GM19328 (cell line): ENCODE measurements around the gene IGSF23.
"Not testable (repeated sequence)": the region's sequence is repeated elsewhere in the genome, so short reads cannot be mapped to it uniquely, and the experiment has no call there.

Experiments
- ATAC-seq: cut with Tn5 transposase; IDR thresholded peaks from one replicate; pipeline ENCODE4 v1.9.1; 2021; ENCODE audit warnings: mild to moderate bottlenecking, moderate library complexity; ENCODE audit not compliant: unreplicated experiment

Gene IGSF23

DNA sequence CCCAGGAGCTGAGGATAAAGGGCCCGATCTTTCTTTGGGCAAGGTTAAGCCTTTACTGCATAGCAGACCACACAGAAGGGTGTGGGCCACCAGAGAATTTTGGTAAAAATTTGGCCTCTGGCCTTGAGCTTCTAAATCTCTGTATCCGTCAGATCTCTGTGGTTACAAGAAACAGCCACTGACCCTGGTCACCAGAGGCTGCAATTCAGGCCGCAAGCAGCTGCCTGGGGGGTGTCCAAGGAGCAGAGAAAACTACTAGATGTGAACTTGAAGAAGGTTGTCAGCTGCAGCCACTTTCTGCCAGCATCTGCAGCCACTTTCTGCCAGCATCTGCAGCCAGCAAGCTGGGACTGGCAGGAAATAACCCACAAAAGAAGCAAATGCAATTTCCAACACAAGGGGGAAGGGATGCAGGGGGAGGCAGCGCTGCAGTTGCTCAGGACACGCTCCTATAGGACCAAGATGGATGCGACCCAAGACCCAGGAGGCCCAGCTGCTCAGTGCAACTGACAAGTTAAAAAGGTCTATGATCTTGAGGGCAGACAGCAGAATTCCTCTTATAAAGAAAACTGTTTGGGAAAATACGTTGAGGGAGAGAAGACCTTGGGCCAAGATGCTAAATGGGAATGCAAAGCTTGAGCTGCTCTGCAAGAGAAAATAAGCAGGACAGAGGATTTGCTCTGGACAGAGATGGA lies 49.5 kb downstream of the IGSF23 start:
- ATAC-seq = no peak

DNA sequence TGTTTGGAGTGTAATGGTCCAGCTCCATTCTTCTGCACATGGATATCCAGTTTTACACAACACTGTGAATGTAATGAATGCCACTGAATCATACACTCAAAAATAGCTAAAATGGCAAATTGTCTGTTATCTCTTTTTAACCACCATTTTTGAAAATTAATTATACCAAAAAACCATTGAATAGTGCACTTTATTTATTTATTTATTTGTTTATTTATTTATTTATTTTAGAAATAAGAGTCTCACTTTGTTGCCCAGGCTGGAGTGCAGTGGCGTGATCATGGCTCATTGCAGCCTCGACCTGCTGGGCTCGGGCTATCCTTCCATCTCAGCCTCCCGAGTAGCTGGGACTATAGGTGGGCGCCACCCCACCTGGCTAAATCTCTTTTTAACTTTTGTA lies 50.6 kb downstream of the IGSF23 start:
- ATAC-seq = no peak

DNA sequence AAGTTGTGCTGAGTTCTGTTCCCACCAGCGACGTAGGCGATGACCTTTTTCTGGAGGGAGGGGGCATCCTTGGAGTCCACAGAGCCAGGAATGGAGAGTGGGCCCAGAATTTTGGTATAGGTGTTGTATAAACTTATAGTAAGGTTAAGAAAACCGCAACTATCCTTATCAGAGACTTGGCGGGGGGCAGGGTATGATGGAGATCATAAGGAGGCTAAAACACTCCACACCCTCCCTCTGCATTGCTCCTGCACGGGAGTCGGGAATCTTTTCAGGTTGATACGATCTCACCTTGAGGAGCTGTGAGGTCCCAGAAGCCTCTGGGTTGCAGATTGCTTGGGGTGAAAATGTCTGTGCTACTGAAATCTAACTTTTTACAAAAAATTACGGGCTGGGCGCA lies 51.6 kb downstream of the IGSF23 start:
- ATAC-seq = no peak

DNA sequence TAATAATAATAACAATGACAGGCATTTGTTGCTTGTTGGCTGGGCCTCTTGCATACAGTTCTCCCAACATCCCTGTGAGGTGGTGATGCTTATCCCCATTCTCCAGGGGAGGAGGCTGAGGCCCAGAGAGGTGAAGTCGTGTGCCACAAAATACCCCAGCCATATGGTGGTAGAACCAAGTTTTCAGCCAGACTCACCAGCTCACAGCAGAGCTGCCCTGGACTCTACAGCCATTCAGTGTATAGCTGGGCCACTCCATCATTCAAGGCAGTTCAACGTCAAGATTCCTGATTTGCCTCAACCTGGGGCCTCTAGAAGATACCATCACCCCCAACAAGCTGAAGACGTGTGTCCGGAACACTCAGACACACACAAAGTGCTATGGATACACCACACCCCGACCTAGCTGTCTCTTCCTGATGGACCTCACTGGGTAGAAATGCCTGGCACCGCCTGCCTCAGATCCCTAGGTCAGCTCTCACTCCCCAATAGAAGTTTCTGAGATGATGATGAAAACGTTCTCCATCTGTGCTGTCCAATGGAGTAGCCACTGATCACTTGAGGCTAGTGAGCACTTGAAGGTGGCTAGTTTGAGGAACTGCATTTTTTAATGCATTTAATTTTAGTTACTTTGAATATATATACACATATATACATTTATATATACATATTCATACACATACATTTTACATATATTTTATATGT lies 53.6 kb downstream of the IGSF23 start:
- ATAC-seq = no peak

DNA sequence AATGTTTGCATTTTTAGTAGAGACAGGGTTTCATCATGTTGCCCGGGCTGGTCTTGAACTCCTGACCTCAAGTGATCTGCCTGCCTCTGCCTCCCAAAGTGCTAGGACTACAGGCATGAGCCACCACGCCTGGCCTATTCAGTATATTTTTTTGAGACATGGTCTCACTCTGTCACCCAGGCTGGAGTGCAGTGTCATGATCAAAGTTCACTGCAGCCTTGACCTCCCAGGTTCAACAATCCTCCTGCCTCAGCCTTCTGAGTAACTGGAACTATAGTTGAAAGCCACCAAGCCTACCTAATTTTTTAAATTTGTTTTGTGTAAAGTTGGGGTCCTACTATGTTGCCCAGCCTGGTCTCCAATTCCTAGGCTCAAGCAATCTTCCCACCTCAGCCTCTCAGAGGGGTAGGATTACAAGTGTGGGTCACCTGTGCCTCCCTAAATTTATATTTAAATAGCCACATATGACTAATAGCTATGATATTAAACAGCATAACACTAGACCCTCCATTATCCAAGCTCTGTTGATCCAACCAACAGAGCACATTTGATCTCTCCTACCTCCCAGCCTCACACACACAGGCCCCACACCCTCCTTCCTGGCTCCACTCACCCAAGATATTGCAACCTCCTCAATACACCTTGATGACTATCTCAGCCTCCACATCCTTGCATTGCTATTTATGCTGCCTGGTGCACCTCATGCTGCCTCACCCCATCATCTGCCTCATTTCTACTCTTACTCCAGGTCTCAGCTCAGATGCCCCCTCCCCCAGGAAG lies 55.8 kb downstream of the IGSF23 start:
- no peak for ATAC-seq

DNA sequence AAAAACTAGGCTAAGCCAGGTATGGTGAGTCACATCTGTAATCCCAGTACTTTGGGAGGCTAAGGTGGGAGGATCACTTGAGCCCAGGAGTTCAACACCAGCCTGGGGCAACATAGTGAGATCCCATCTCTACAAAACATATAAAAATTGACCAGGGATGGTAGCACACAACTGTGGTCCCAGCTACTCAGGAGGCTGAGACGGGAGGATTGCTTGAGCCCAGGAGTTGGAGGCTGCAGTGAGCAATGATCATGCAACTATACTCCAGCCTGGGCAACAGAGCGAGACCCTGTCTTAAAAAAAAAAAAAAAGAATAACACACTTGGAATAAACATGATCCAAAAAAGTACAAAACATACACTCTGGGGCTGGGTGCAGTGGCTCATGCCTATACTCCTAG lies 56.7 kb downstream of the IGSF23 start:
- not testable (repeated sequence) for ATAC-seq

DNA sequence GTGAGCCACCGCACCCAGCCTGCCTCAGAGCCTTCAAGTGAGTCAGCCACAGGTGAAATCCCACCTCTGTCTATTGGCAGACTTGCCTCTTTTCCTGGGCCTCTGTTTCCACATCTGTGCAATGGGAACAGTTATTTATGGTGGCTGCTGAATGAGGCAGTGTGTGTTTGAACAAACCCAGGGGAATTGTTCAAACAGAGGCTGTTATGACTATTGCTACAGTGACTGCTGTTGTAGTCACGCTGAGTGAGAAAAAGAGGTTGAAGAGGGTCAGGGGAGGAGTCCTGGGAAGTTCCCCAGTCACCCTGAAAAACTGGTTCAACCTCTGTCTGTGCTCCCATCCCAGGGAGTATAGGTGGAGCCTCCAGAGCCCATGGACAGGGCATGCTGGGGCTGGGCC lies 58.0 kb downstream of the IGSF23 start, which contains the start of gene CEACAM19:
Gene CEACAM19 (plus strand): TSS at position 83 of the 400 bp plus-strand sequence. CDS start 450 bp downstream, outside the sequence.
- ATAC-seq = no peak

DNA sequence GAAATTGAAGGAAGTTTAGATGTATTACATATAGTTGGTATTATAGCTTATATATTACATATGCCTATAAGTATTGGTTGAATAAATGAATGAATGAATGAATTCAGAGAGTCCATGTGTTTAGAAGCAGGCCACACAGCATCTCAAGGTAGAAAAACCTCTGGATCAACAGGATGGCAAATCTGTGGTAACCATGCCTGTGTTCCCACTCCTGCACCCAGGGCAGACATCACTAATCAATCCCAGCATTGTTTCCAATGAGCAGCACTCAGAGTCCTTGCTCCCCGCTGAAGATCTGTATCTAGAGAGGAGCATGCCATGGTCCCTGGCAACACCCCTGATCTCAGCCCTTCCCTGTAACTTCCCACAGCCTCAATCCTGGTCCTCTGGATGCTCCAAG lies 58.9 kb downstream of the IGSF23 start:
- no peak for ATAC-seq

DNA sequence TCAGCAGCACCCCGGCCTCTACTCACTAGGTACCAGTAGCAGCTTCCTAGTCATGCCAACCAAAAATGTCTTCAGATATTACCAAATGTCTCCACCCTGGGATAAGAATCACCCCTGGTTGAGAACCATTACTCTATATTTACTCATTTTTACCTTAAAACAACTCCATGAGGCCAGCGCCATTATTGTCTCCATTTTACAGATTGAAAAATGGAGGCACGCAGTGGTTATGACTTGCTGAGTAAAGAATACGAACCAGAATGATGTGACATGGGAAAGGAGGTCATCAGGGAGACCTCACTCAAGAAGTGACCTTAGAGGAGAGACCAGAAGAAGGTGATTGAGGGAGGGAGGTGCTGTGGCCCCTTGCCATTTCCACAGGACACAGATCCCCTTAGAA lies 60.1 kb downstream of the IGSF23 start:
- no peak for ATAC-seq

DNA sequence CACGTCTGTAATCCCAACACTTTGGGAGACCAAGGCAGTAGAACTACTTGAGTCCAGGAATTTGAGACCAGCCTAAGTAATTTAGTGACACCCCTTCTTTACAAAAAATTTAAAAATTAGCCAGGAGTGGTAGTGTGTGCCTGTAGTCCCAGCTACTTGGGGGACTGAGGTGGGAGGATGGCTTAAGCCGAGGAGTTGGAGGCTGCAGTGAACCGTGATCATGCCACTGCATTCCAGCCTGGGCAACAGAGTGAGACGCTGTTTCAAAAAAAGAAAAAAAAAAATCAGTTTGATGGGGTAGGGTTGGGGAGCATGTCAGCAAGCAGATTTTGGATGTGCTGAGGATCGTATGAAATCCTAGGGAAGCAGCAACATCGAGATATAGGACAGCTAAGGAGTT lies 62.2 kb downstream of the IGSF23 start:
- ATAC-seq = no peak

DNA sequence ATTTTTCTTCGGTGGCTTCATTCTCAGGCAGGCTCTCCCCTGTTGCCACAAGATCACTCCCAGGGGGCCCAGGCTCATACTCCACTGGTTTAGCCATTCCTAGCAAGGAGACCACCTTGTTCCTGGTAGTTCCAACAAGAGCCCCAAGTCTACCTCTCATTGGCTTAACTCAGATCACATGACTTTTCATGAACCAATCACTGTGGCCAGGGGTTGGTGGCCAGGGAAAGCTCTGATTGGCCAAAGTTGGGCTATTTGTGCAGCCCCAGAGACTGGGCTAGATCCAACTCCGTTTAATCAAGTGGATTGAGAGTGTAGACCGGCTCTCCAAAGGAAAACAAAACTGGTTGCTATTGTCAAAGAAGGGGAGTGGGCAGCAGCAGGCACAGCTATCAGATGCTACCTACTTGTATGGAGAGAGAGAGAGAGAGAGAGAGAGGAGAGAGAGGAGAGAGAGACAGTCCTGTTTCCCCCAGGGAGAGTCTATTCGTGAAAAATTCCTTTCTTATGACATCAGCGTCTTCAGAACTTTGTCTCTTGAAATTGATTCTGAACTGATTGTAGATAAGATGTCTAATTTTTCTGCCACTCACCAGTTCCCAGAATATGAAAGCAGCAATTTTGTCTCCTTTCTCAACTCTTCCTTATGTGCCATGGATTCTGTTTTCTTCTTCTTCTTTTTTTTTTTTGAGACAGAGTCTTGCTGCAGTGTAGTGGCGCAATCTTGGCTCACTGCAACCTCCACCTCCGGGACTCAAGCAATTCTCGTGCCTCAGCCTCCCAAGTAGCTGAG lies 63.9 kb downstream of the IGSF23 start:
- no peak for ATAC-seq

DNA sequence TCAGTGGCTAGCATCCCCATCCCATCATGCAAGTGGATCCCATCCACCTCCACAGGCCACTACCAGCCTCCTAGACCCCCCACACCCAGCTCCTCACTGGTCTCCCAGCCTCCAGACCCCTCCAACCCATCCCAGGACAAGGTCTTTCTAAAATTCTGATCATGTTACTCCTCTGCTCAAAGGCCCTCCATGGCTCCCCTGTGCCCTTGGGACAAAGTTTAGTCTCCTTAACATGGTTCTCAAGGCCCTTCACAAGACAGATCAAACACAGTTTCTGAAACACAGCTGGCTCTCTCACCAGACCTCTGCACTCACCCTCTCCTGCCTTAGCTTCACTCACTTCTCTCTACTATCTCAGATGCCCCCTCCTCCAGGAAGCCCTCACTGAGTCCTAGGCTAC lies 67.2 kb downstream of the IGSF23 start:
- ATAC-seq = no peak

DNA sequence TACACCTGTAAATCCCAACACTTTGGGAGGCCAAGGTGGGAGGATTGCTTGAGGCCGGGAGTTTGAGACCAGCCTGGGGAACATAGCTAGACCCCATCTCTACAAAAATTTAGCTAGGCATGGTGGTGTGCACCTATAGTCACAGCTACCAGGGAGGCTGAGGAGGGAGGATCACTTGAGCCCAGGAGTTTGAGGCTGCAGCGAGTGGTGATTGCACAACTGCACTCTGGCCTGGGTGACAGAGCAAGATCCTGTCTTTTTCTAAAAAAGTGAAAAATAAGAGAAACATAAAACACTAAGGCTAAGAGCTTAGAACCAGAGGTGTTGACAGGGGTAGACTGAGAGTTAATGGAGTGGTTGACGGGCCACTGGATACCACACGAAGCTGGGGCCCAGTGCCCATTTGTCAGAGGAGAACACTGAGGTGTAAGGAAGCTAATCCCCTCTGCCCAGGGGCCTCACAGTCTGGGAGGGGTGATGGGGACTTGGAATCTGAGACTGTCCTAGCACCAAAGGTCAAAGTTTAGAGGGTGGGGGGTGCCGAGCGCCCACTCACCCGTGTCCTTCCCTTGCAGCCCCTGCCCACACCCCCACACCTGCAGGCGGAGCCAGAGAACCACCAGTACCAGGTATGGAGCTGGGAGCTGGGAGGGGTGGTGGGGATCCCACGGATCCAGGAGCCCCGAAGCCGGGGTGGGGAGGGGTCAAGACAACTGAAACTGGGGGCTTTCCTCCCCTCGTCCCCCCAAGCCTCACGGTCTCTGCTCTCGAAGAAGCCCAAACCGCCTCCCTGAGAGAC lies 68.8 kb downstream of the IGSF23 start:
- no peak for ATAC-seq

DNA sequence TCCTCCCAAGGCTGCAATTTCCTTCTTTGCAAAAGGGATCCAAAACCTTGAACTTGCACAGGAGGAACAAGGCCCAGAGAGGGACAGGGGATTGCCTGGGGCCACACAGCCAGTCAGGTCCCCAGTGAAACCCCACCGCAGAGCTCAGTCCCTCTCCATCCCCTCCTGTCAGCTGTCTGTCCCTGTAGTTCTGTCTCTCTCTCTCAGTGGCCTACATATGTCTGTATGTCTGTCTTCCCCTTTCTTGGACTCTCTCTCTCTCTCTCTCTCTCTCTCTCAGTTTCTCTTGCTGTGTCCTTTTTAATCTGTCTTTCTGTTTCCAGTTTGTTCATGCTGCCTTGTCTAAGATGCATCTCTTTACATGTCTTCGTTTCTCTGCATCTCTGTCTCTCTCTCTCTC lies 69.4 kb downstream of the IGSF23 start:
- no peak for ATAC-seq

DNA sequence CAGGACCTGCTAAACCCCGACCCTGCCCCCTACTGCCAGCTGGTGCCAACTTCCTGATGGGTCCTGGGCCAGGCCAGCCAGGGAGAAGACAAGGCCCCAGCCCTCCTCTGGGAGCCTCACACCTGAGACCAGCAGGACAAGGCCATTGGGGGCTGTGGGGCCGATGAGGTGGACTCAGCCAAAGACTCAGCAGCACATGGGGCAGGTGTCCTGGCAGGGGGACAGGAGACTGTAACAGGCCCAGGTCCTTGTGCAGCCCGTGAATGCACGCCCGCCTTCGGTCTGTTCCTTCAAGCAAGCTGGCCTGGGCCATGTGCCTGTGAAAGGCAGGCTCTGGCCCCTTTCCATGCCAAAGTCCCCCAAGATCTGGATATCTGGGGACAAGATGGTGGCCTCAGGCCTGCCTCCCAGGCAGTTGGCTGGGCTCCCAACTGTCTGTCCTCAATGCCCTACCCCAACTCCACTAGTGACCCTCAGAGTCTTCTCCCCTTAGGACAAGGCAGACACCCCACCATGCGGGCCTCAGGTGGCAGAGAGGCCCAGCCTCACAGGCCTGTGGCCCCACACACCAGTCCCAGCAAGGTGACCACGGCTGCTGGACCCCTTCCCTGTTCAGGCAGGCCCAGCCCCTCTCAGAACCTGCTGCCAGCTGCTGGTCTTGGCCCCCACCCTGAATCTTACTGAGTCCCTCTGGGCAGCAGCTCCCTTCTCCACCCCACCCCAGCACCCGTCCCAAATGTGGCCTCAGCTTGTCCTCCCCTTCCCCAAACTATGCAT lies 70.3 kb downstream of the IGSF23 start:
- ATAC-seq = no peak

DNA sequence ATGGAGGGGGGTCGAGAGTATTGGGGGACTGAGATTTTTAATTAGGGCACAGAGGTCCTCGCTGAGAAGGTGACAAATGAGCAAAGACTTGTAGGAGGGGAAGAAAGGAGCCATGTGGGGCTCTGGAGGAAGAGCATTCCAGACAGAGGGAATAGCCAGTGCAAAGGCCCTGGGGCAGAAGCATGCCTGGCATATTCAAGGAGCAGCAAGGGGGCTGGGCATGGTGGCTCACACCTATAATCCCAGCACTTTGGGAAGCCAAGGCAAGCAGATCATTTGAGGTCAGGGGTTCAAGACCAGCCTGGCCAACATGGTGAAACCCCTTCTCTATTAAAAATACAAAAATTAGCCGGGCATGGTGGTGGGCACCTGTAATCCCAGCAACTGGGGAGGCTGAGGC lies 71.0 kb downstream of the IGSF23 start:
- not testable (repeated sequence) for ATAC-seq

DNA sequence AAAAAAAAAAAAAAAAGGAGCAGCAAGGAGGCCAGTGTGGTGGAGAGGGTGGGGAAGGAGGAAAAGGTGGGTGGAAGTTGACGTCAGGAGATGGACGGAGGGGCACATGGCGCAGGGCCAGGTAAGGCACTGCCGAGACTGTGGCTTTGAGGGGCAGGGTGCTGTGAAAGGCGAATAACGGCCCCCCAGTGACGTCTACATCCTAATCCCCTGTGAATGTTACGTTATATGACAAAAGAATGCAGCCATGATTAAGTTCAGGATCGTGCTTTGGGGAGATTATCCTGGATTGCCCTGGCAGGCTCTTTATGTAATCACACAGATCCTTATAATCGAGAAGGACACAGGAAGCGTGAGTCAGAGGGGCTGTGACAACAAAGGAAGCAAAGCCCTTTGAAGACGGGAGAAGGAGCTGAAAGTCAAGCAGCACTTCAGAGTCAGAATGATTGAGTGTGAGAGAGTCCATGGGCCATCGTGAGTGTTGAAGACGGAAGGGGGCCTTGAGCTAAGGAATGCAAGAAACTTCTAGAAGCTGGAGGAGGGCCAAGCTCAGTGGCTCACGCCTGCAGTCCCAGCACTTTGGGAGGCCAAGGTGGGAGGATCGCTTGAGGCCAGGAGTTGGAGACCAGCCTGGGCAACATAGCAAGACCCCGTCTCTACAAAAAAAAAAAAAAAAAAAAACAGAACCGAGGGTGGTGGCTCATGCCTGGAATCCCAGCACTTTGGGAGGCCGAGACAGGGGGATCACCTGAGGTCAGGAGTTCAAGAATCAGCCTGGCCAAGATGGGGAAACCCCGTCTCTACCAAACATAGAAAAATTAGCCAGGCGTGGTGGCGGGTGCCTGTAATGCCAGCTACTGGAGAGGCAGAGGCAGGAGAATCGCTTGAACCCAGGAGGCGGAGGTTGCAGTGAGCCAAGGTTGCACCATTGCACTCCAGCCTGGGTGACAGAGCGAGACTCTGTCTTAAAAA lies 71.8 kb downstream of the IGSF23 start:
- no peak for ATAC-seq

DNA sequence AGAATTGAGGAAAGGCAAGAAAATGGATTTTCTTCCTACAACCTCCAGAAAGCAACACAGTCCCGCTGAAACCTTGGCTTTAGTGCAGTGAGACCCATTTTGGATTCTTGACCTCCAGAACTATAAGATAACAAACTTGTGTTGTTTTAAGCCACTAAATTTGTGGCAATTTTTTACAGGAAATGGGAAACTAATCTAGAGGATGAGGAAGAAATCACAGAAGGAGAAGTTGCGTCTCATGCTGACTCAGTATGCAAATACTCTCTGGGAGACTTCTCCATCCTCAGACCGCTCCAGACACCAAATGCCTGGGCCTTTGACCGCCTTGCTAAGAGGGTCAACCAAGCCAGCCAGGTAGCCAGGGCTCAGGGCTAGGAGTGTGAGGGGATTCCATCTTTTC lies 72.5 kb downstream of the IGSF23 start:
- no peak for ATAC-seq
